H9 (cell line): ENCODE results near the gene PIK3C2B. TPM values are rescaled to one million over a fixed set of nuclear protein-coding genes. Genes with fewer than 3 reads are reported as not detected.
A peak's percentile ranks its signal among the peaks of the same experiment; 100 is the strongest.
"Not testable (repeated sequence)": the region's sequence is repeated elsewhere in the genome, so short reads cannot be mapped to it uniquely, and the experiment has no call there.

ENCODE experiments used
- DNase-seq: peaks from one replicate; pipeline ENCODE4 v3.0.0-alpha.2; 2017
- H2AFZ ChIP-seq: one replicate; pipeline ENCODE4 v1.6.1; 2013; ENCODE audit warnings: mild to moderate bottlenecking, low read length, control low read depth, moderate library complexity
- H2AK5ac ChIP-seq: 2 replicates; pipeline ENCODE4 v1.6.1; 2013; ENCODE audit warnings: low read length, control low read depth, mixed read lengths; ENCODE audit not compliant: insufficient read length
- H2BK120ac ChIP-seq: one replicate; pipeline ENCODE4 v1.6.1; 2013; ENCODE audit warnings: low read depth, mild to moderate bottlenecking, low read length, control low read depth, inconsistent platforms; ENCODE audit not compliant: poor library complexity, severe bottlenecking
- H2BK12ac ChIP-seq: 2 replicates; pipeline ENCODE4 v1.6.1; 2013; ENCODE audit warnings: low read length, control low read depth, mixed read lengths, low read depth; ENCODE audit not compliant: insufficient read length
- H2BK15ac ChIP-seq: 2 replicates; pipeline ENCODE4 v1.6.1; 2013; ENCODE audit warnings: low read depth, low read length, control low read depth
- H2BK20ac ChIP-seq: one replicate; pipeline ENCODE4 v1.6.1; 2013; ENCODE audit warnings: low read depth, mild to moderate bottlenecking, low read length, control low read depth, inconsistent platforms; ENCODE audit not compliant: poor library complexity, severe bottlenecking
- H2BK5ac ChIP-seq: 2 replicates; pipeline ENCODE4 v1.6.1; 2013; ENCODE audit warnings: low read length, control low read depth, mixed read lengths; ENCODE audit not compliant: insufficient read length
- H3K14ac ChIP-seq: 2 replicates; pipeline ENCODE4 v1.6.1; 2013; ENCODE audit warnings: low read length, control low read depth; ENCODE audit not compliant: insufficient read depth
- H3K18ac ChIP-seq: 2 replicates; pipeline ENCODE4 v1.6.1; 2013; ENCODE audit warnings: low read depth, mild to moderate bottlenecking, mixed read lengths, low read length, control low read depth; ENCODE audit not compliant: insufficient read length
- H3K23ac ChIP-seq: 2 replicates; pipeline ENCODE4 v1.6.1; 2013; ENCODE audit warnings: low read length, control low read depth, mixed read lengths, low read depth; ENCODE audit not compliant: insufficient read length
- H3K23me2 ChIP-seq: 2 replicates; pipeline ENCODE4 v1.6.1; 2013; ENCODE audit warnings: low read depth, mild to moderate bottlenecking, mixed read lengths, low read length, control low read depth; ENCODE audit not compliant: insufficient read length, poor library complexity, severe bottlenecking
- H3K27ac ChIP-seq: 2 replicates; pipeline ENCODE4 v1.5.1; 2013; ENCODE audit warnings: low read length, control low read depth, mixed read lengths, low read depth; ENCODE audit not compliant: insufficient read length
- H3K27me3 ChIP-seq: 2 replicates; pipeline ENCODE4 v1.6.1; 2013; ENCODE audit warnings: low read length, control low read depth, inconsistent platforms; ENCODE audit not compliant: insufficient read depth
- H3K4ac ChIP-seq: 2 replicates; pipeline ENCODE4 v1.6.1; 2013; ENCODE audit warnings: low read depth, mild to moderate bottlenecking, control low read depth, inconsistent platforms, low read length, moderate library complexity
- H3K4me1 ChIP-seq: 2 replicates; pipeline ENCODE4 v1.6.1; 2013; ENCODE audit warnings: low read length, control low read depth, inconsistent platforms; ENCODE audit not compliant: insufficient read depth
- H3K4me2 ChIP-seq: 2 replicates; pipeline ENCODE4 v1.6.1; 2013; ENCODE audit warnings: low read length, control low read depth, mixed read lengths; ENCODE audit not compliant: insufficient read length, insufficient read depth
- H3K56ac ChIP-seq: 2 replicates; pipeline ENCODE4 v1.6.1; 2013; ENCODE audit warnings: low read depth, mild to moderate bottlenecking, mixed read lengths, low read length, control low read depth; ENCODE audit not compliant: insufficient read length
- H3K79me1 ChIP-seq: 2 replicates; pipeline ENCODE4 v1.6.1; 2013; ENCODE audit warnings: low read depth, mild to moderate bottlenecking, moderate library complexity, low read length, control low read depth, inconsistent platforms; ENCODE audit not compliant: insufficient read depth, poor library complexity, severe bottlenecking
- H3K79me2 ChIP-seq: 2 replicates; pipeline ENCODE4 v1.6.1; 2013; ENCODE audit warnings: low read length, control low read depth, inconsistent platforms; ENCODE audit not compliant: insufficient read depth
- H3K9ac ChIP-seq: 2 replicates; pipeline ENCODE4 v1.6.1; 2013; ENCODE audit warnings: low read length, control low read depth, mixed read lengths; ENCODE audit not compliant: insufficient read length; ENCODE audit errors: extremely low read depth
- H3K9me3 ChIP-seq: one replicate; pipeline ENCODE4 v1.6.1; 2013; ENCODE audit warnings: low read depth, low read length, inconsistent platforms; ENCODE audit not compliant: control insufficient read depth
- H3T11ph ChIP-seq: one replicate; pipeline ENCODE4 v1.6.1; 2013; ENCODE audit warnings: mild to moderate bottlenecking, low read length, control low read depth, inconsistent platforms
- H4K20me1 ChIP-seq: one replicate; pipeline ENCODE4 v1.6.1; 2013; ENCODE audit not compliant: control insufficient read depth, insufficient read length, insufficient read depth
- H4K5ac ChIP-seq: 2 replicates; pipeline ENCODE4 v1.6.1; 2013; ENCODE audit warnings: low read depth, mild to moderate bottlenecking, mixed read lengths, low read length, control low read depth; ENCODE audit not compliant: insufficient read length
- H4K8ac ChIP-seq: replicated peaks from 2 replicates; pipeline ENCODE4 v1.6.1; 2013; ENCODE audit warnings: low read length, control low read depth, mixed read lengths, low read depth; ENCODE audit not compliant: insufficient read length
- H4K91ac ChIP-seq: 2 replicates; pipeline ENCODE4 v1.6.1; 2013; ENCODE audit warnings: low read depth, mild to moderate bottlenecking, moderate library complexity, mixed read lengths, low read length, control low read depth; ENCODE audit not compliant: insufficient read length
- H3K27ac Mint-ChIP-seq, 3 experiments: 2 replicates in 2 of 3; 3 replicates in 1 of 3; pipeline ENCODE4 v1.8.0; 2020 to 2021; ENCODE audit warnings: mixed read lengths in 3 of 3, mild to moderate bottlenecking in 1 of 3, moderate library complexity in 1 of 3
- H3K27me3 Mint-ChIP-seq: 2 replicates; pipeline ENCODE4 v1.8.0; 2021; ENCODE audit warnings: low read depth, mild to moderate bottlenecking, moderate library complexity, mixed read lengths
- H3K36me3 Mint-ChIP-seq, 3 experiments: 2 replicates in 2 of 3; 3 replicates in 1 of 3; pipeline ENCODE4 v1.8.0; 2020 to 2021; ENCODE audit warnings: low read depth in 3 of 3, mixed read lengths in 3 of 3; ENCODE audit not compliant: insufficient read depth in 1 of 3
- H3K4me1 Mint-ChIP-seq, 2 experiments: 2 replicates each; pipeline ENCODE4 v1.8.0; 2020; ENCODE audit warnings: mixed read lengths in 2 of 2
- H3K4me3 Mint-ChIP-seq, 2 experiments: 2 replicates in 1 of 2; 3 replicates in 1 of 2; pipeline ENCODE4 v1.8.0; 2020 to 2021; ENCODE audit warnings: mild to moderate bottlenecking in 2 of 2, mixed read lengths in 2 of 2, moderate library complexity in 1 of 2
- H3K9me3 Mint-ChIP-seq, 2 experiments: 2 replicates in 1 of 2; 3 replicates in 1 of 2; pipeline ENCODE4 v1.8.0; 2020; ENCODE audit warnings: mild to moderate bottlenecking in 2 of 2, mixed read lengths in 2 of 2, moderate library complexity in 1 of 2
- WGBS: extraction: QIAGEN DNeasy Blood & Tissue Kit; methylation state at CpG from one replicate; pipeline ENCODE4 v1.1.7; 2013; ENCODE audit warnings: missing lambda C conversion rate, low lambda C conversion rate, mixed read lengths; ENCODE audit not compliant: insufficient read length; ENCODE audit errors: extremely low coverage; 5-methylcytosine and 5-hydroxymethylcytosine counted together
- total RNA-seq: library from RNA; stranded (reverse); gene quantifications from 2 replicates; pipeline ENCODE4 v1.2.1, GENCODE V29; 2021
- TF ChIP-seq, protein P1 (sequence below): fragments of 200-600 bp; sonication (generic); conservative IDR thresholded peaks from 3 replicates; pipeline ENCODE4 v1.8.0; 2021; ENCODE audit warnings: antibody characterized with exemption, mild to moderate bottlenecking

PIK3C2B gene
- total RNA-seq, 1 experiment from 2014 or later: 13.1 TPM

DNA sequence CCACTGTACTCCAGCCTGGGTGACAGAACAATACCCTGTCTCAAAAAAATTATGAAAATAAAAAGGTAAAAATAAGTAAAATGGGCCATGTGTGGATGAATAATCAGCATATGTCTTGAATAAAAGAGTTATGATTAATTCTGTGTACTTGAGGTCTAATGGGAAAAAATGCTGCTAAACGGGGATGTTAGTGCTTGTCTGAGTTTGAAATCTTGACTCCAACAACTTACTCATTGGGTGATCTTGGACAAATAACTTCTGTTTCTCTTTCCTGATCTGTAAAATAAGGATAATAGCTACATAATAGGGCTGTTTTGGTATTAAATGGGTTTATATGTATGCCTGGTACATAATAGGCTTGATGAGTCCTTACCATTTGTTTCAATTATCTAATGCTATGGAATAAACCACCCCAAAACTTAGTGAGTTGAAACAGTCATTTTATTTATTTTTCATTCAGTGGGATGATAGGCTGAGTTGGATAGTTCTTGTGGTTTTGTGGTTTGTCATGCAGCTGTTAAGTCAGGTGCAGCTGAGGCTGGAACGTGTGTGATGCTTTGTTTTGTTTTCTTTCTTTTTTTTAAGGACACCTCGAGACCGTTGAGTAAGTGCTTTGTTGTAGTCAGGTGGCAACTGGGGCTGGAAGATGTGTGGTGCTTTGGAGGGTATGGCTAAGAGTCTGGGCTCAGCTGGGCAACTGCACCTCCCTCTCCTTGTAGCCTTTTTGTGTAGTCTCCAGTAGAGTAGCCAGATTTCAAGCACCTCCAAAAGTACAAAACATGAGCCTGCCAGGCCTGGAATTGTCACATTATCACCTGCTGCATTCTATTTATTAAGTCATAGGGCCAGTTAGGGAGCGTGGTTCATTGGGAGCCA is 26.5 kb upstream of the PIK3C2B start:
- Histone ChIP-seq H3K23me2 (no peaks in the 10 kb centered on the region), H3K9ac (no peak overlapping the region), H4K5ac (no peak overlapping the region), H3K27ac (no peak overlapping the region), H3K79me1 (peaks cover 13% of the 10 kb centered on the region), H4K91ac (no peak overlapping the region), H3K9me3 (no peaks in the 10 kb centered on the region), H3K4ac (no peak overlapping the region), H2BK120ac (no peak overlapping the region), H2BK15ac (no peak overlapping the region), H4K8ac (no peak overlapping the region), H3K79me2 (peaks cover 22% of the 10 kb centered on the region; the same call in 1 of the 2 replicates), H2BK12ac (no peak overlapping the region), H3T11ph (no peak overlapping the region), H4K20me1 (no peaks in the 10 kb centered on the region), H2BK5ac (no peak overlapping the region), H3K4me1 (no peaks in the 10 kb centered on the region), H3K56ac (no peak overlapping the region), H2BK20ac (no peak overlapping the region), H3K4me2 (peak overlapping the region; percentile 24), H2AFZ (no peak overlapping the region), H3K23ac (no peak overlapping the region), H2AK5ac (no peak overlapping the region), H3K18ac (no peak overlapping the region), H3K27me3 (no peaks in the 10 kb centered on the region), H3K14ac (no peak overlapping the region)
- WGBS: no CpG with 5 or more reads among the region's 5 CpGs
- TF ChIP-seq, protein P1, sequence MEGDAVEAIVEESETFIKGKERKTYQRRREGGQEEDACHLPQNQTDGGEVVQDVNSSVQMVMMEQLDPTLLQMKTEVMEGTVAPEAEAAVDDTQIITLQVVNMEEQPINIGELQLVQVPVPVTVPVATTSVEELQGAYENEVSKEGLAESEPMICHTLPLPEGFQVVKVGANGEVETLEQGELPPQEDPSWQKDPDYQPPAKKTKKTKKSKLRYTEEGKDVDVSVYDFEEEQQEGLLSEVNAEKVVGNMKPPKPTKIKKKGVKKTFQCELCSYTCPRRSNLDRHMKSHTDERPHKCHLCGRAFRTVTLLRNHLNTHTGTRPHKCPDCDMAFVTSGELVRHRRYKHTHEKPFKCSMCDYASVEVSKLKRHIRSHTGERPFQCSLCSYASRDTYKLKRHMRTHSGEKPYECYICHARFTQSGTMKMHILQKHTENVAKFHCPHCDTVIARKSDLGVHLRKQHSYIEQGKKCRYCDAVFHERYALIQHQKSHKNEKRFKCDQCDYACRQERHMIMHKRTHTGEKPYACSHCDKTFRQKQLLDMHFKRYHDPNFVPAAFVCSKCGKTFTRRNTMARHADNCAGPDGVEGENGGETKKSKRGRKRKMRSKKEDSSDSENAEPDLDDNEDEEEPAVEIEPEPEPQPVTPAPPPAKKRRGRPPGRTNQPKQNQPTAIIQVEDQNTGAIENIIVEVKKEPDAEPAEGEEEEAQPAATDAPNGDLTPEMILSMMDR: no peak
- Mint-ChIP-seq H3K27me3 (no peaks in the 10 kb centered on the region), H3K27ac (peak overlapping the region; percentile 1 to 74 (median 52); a peak in 5 of 7 replicates), H3K4me1 (peaks cover 16 to 18% of the 10 kb centered on the region in 2 experiments), H3K9me3 (peaks cover 10 to 16% of the 10 kb centered on the region in 2 experiments), H3K4me3 (no peak overlapping the region), H3K36me3 (peaks cover 36 to 55% (median 38%) of the 10 kb centered on the region in 3 experiments)
- no peak for DNase-seq

DNA sequence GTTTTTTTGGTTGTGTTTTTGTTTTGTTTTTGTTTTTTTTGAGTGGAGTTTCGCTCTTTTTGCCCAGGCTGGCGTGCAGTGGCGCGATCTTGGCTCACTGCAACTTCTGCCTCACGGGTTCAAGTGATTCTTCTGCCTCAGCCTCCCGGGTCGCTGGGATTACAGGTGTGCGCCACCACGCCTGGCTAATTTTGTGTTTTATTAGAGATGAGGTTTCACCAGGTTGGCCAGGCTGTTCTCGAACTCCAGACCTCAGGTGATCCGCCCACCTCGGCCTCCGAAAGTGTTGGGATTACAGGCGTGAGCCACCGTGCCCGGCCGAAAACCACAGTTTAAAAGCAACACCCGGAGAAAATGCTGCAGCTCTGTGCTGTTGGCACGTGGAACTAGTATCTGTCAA is 22.8 kb upstream of the PIK3C2B start:
- H3K4me1 ChIP-seq, H3K27ac Mint-ChIP-seq, H3K9ac ChIP-seq: not testable (repeated sequence)

More for the DNA sequence above, 22.8 kb upstream of the PIK3C2B start:
- H3K4me3 Mint-ChIP-seq, H2BK120ac ChIP-seq, H3K23me2 ChIP-seq, H3K27me3 Mint-ChIP-seq, H3K18ac ChIP-seq, H3K9me3 ChIP-seq, H3K27ac ChIP-seq, H2AK5ac ChIP-seq, H3T11ph ChIP-seq, H4K20me1 ChIP-seq, H3K27me3 ChIP-seq, H2BK20ac ChIP-seq, H2AFZ ChIP-seq, H3K23ac ChIP-seq, H2BK15ac ChIP-seq, H3K4ac ChIP-seq, H4K8ac ChIP-seq, DNase-seq, H3K14ac ChIP-seq, H4K91ac ChIP-seq, H3K4me1 Mint-ChIP-seq, H4K5ac ChIP-seq, H3K9me3 Mint-ChIP-seq, H2BK12ac ChIP-seq, H3K4me2 ChIP-seq, H2BK5ac ChIP-seq, H3K79me1 ChIP-seq, H3K56ac ChIP-seq: not testable (repeated sequence)
- H3K36me3 Mint-ChIP-seq: peaks cover 17 to 31% (median 17%) of the 10 kb centered on the region in 3 experiments
- WGBS: no CpG with 5 or more reads among the region's 19 CpGs
- H3K79me2 ChIP-seq: peaks cover 19% of the 10 kb centered on the region; the same call in 1 of the 2 replicates
